Measurements from ENCODE around the gene KCNG3.

KCNG3 gene

GRCh38 chr2:42459296-42459695, 34.5 kb downstream of the KCNG3 start:
- H3K4me3 ChIP-seq (ENCODE audit: low read depth in 1 of 2, low read length in 1 of 2) = no peak overlapping the region
- H3K9me3 ChIP-seq = no peaks in the 10 kb centered on the region
- peaks cover 23% of the 10 kb centered on the region for H3K27me3 ChIP-seq
- no peak overlapping the region for H3K27ac ChIP-seq
- no peaks in the 10 kb centered on the region for H3K36me3 ChIP-seq
- TF ChIP-seq, protein P1, sequence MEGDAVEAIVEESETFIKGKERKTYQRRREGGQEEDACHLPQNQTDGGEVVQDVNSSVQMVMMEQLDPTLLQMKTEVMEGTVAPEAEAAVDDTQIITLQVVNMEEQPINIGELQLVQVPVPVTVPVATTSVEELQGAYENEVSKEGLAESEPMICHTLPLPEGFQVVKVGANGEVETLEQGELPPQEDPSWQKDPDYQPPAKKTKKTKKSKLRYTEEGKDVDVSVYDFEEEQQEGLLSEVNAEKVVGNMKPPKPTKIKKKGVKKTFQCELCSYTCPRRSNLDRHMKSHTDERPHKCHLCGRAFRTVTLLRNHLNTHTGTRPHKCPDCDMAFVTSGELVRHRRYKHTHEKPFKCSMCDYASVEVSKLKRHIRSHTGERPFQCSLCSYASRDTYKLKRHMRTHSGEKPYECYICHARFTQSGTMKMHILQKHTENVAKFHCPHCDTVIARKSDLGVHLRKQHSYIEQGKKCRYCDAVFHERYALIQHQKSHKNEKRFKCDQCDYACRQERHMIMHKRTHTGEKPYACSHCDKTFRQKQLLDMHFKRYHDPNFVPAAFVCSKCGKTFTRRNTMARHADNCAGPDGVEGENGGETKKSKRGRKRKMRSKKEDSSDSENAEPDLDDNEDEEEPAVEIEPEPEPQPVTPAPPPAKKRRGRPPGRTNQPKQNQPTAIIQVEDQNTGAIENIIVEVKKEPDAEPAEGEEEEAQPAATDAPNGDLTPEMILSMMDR (IDR thresholded peaks at IDR 0.05) = no peak
- H3K4me1 ChIP-seq (ENCODE audit: control insufficient read depth in 1 of 2, insufficient read depth in 1 of 2, low read depth in 1 of 2, low read length in 1 of 2) = no peaks in the 10 kb centered on the region

GRCh38 chr2:42458396-42458795, 35.4 kb downstream of the KCNG3 start:
- Histone ChIP-seq H3K27me3 (peaks cover 17% of the 10 kb centered on the region), H3K4me3 (ENCODE audit: low read depth in 1 of 2, low read length in 1 of 2) (no peak overlapping the region), H3K27ac (no peak overlapping the region), H3K4me1 (ENCODE audit: control insufficient read depth in 1 of 2, insufficient read depth in 1 of 2, low read depth in 1 of 2, low read length in 1 of 2) (no peaks in the 10 kb centered on the region), H3K36me3 (no peaks in the 10 kb centered on the region), H3K9me3 (no peaks in the 10 kb centered on the region)
- TF ChIP-seq, protein P1 (IDR thresholded peaks at IDR 0.05) = no peak

GRCh38 chr2:42457011-42457410, 36.8 kb downstream of the KCNG3 start:
- no peaks in the 10 kb centered on the region for H3K4me1 ChIP-seq (ENCODE audit: control insufficient read depth in 1 of 2, insufficient read depth in 1 of 2, low read depth in 1 of 2, low read length in 1 of 2)
- no peak overlapping the region for H3K4me3 ChIP-seq (ENCODE audit: low read depth in 1 of 2, low read length in 1 of 2)
- H3K36me3 ChIP-seq = no peaks in the 10 kb centered on the region
- no peak overlapping the region for H3K27ac ChIP-seq
- TF ChIP-seq, protein P1 (IDR thresholded peaks at IDR 0.05) = no peak
- no peaks in the 10 kb centered on the region for H3K9me3 ChIP-seq
- H3K27me3 ChIP-seq = peaks cover 13% of the 10 kb centered on the region

DNA sequence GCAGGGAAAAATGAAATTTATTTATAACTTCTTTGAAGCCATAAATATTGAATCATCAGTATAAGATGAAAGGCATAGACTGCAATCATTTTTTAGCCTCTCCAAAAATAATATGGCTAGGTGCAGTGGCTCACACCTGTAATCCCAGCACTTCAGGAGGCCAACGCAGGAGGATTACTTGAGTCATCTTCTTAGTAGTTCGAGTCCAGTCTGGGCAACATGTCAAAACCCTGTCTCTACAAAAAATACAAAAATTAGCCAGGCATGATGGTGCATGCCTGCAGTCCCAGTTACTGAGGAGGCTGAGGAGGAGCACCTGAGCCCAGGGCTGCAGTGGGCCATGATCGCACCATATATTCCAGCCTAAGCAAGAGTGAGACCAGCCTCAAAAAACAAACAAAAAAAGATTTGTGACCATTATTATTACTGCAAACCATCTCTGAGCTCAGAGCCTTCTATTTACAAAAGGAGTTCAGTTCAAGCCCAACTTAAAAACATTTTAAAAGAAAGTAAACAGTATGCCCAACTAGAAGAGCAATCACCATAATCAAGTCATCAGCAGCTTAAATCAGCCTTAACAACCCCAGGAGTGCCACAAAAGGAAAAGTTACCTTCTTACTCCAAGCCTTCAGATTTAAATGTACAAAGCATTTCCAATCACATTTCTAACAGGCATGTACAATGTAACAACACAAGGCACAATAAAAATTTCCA, 37.5 kb downstream of the KCNG3 start:
- Histone ChIP-seq H3K27ac (no peak overlapping the region), H3K9me3 (no peaks in the 10 kb centered on the region), H3K27me3 (peaks cover 11% of the 10 kb centered on the region), H3K4me3 (ENCODE audit: low read depth in 1 of 2, low read length in 1 of 2) (no peak overlapping the region), H3K36me3 (no peaks in the 10 kb centered on the region), H3K4me1 (ENCODE audit: control insufficient read depth in 1 of 2, insufficient read depth in 1 of 2, low read depth in 1 of 2, low read length in 1 of 2) (no peaks in the 10 kb centered on the region)
- TF ChIP-seq, protein P1 (IDR thresholded peaks at IDR 0.05) = no peak

DNA sequence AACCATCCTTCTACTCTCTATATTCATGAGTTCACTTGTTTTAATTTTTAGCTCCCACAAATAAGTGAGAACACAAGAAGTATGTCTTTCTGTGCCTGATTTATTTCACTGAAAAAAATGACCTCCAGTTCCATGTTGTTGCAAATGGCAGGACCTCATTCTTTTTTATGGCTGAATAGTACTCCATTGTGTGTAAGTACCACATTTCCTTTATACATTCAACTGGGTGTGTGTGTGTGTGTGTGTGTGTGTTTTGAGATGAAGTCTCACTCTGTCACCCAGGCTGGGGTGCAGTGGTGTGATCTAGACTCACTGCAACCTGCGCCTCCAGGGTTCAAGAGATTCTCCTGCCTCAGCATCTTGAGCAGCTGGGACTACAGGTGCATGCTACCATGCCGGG, 41.2 kb downstream of the KCNG3 start:
- Histone ChIP-seq H3K27me3 (peaks cover 4% of the 10 kb centered on the region), H3K9me3 (no peaks in the 10 kb centered on the region), H3K36me3 (no peaks in the 10 kb centered on the region), H3K4me1 (ENCODE audit: control insufficient read depth in 1 of 2, insufficient read depth in 1 of 2, low read depth in 1 of 2, low read length in 1 of 2) (no peaks in the 10 kb centered on the region), H3K27ac (no peak overlapping the region), H3K4me3 (ENCODE audit: low read depth in 1 of 2, low read length in 1 of 2) (no peak overlapping the region)
- TF ChIP-seq, protein P1 (IDR thresholded peaks at IDR 0.05) = no peak

Measured in neutrophil (primary cell).